K562 (cell line): Measurements from ENCODE around the gene CYB5R3. TPM values are rescaled to one million over a fixed set of nuclear protein-coding genes. Genes with fewer than 3 reads are reported as not detected.

ENCODE experiments used
- ATAC-seq: fragments of 200-7000 bp; cut with Tn5 transposase; 3 replicates; pipeline ENCODE4 v1.9.1; 2020; ENCODE audit warnings: moderate library complexity
- BruUV-seq: library from RNA; stranded (reverse); fragments of 400-500 nt; replicated peaks from 2 replicates; lab custom pipeline; 2021; lab: Mats Ljungman, UMichigan
- CTCF ChIA-PET: fragments of 300-600 bp; formaldehyde crosslinking; extraction: SDS; loops from one replicate; lab custom pipeline; 2021; ENCODE audit warnings: low intra/inter-chr PET ratio; lab: Yijun Ruan, JAX
- POLR2A ChIA-PET: fragments of 300-600, 350-650 bp; sonication (Branson Sonifier 250); formaldehyde crosslinking; extraction: SDS; loops from one replicate; lab custom pipeline; 2021; ENCODE audit warnings: antibody characterized with exemption, inconsistent platforms; lab: Yijun Ruan, JAX
- DNase-seq, 4 experiments: peaks; one replicate each; pipeline versions ENCODE4 v3.0.0 to v3.0.0-alpha.2; 2011 to 2018; ENCODE audit warnings: low spot score in 3 of 4, mixed read lengths in 3 of 4; ENCODE audit errors: extremely low read depth in 1 of 4
- FAIRE-seq: peaks from 2 replicates; lab custom pipeline; 2011; peaks lifted over from hg19 to GRCh38; lab: Jason Lieb, UNC
- H2AFZ ChIP-seq: 2 replicates; pipeline ENCODE4 v1.6.0; 2011; ENCODE audit warnings: low read depth, low read length, control low read depth, inconsistent platforms
- H3K27ac ChIP-seq: fragments of 200-600 bp; 3 replicates; pipeline ENCODE4 v1.8.0; 2011; ENCODE audit warnings: low read depth, mild to moderate bottlenecking, control low read depth, inconsistent platforms, low read length, moderate library complexity, mixed read lengths; ENCODE audit errors: extremely low read depth
- H3K27me3 ChIP-seq, 2 experiments: fragments of 300-600 bp in 1 of 2; 2 replicates in 1 of 2; 3 replicates in 1 of 2; pipeline versions ENCODE4 v1.6.0 to v1.8.0; 2011; ENCODE audit warnings: inconsistent platforms in 2 of 2, low read length in 2 of 2, mild to moderate bottlenecking in 1 of 2, mixed read lengths in 1 of 2, moderate library complexity in 1 of 2; ENCODE audit not compliant: control insufficient read depth in 2 of 2, insufficient read depth in 2 of 2
- H3K36me3 ChIP-seq: fragments of 300-600 bp; 3 replicates; pipeline ENCODE4 v1.8.0; 2011; ENCODE audit warnings: mild to moderate bottlenecking, low read length, inconsistent platforms; ENCODE audit not compliant: control insufficient read depth, insufficient read depth
- H3K4me1 ChIP-seq, 2 experiments: fragments of 200-600 bp in 1 of 2; replicated peaks in 1 of 2; 2 replicates in 1 of 2; 3 replicates in 1 of 2; pipeline versions ENCODE4 v1.5.1 to v1.8.0; 2011; ENCODE audit warnings: inconsistent platforms in 2 of 2, low read length in 2 of 2, mild to moderate bottlenecking in 1 of 2, mixed read lengths in 1 of 2, moderate library complexity in 1 of 2; ENCODE audit not compliant: control insufficient read depth in 2 of 2, insufficient read depth in 2 of 2
- H3K4me2 ChIP-seq: 2 replicates; pipeline ENCODE4 v1.6.1; 2011; ENCODE audit warnings: low read length, control low read depth, inconsistent platforms, mixed read lengths; ENCODE audit not compliant: insufficient read depth
- H3K4me3 ChIP-seq: fragments of 200-600 bp; sonication (generic), shearing (Covaris generic); 2 replicates; pipeline ENCODE4 v1.5.1; 2016; ENCODE audit warnings: control low read depth, inconsistent platforms
- H3K79me2 ChIP-seq: fragments of 200-600 bp; 3 replicates; pipeline ENCODE4 v1.8.0; 2011; ENCODE audit warnings: low read length, inconsistent platforms; ENCODE audit not compliant: control insufficient read depth, insufficient read depth
- H3K9ac ChIP-seq, 2 experiments: 2 replicates each; pipeline versions ENCODE4 v1.6.0 to v1.6.1; 2011; ENCODE audit warnings: low read depth in 2 of 2, low read length in 2 of 2, control low read depth in 1 of 2, inconsistent platforms in 1 of 2, mild to moderate bottlenecking in 1 of 2, mixed read lengths in 1 of 2; ENCODE audit not compliant: insufficient read depth in 1 of 2
- H3K9me1 ChIP-seq: one replicate; pipeline ENCODE4 v1.6.0; 2011; ENCODE audit warnings: inconsistent platforms, mild to moderate bottlenecking, low read length, moderate library complexity; ENCODE audit not compliant: control insufficient read depth, insufficient read depth
- H3K9me3 ChIP-seq: replicated peaks from 2 replicates; pipeline ENCODE4 v1.5.1; 2011; ENCODE audit warnings: low read depth, low read length, inconsistent platforms; ENCODE audit not compliant: control insufficient read depth, insufficient read depth
- H4K20me1 ChIP-seq: replicated peaks from 2 replicates; pipeline ENCODE4 v1.6.1; 2011; ENCODE audit warnings: low read length, inconsistent platforms, mixed read lengths; ENCODE audit not compliant: control insufficient read depth, insufficient read depth
- ATF1 ChIP-seq, 2 experiments: fragments of 450-650 bp in 1 of 2; IDR thresholded peaks; 2 replicates each; pipeline ENCODE4 v1.6.1; 2016; ENCODE audit warnings: missing compliant biosample characterization in 1 of 2, missing genetic modification characterization in 1 of 2
- HIVEP1 ChIP-seq: fragments of 250-450 bp; sonication (Bioruptor Pico); IDR thresholded peaks from 2 replicates; pipeline ENCODE4 v1.4.0; 2020; ENCODE audit warnings: mild to moderate bottlenecking
- MTA2 ChIP-seq: fragments of 450-650 bp; IDR thresholded peaks from 2 replicates; pipeline ENCODE4 v1.6.1; 2016; ENCODE audit warnings: low read depth
- NFIC ChIP-seq: fragments of 450-650 bp; IDR thresholded peaks from 2 replicates; pipeline ENCODE4 v1.6.1; 2017; ENCODE audit warnings: mild to moderate bottlenecking, inconsistent platforms
- OTX1 ChIP-seq: fragments of 450-650 bp; formaldehyde crosslinking; IDR thresholded peaks from 2 replicates; pipeline ENCODE4 v1.4.0; 2022; ENCODE audit warnings: mild to moderate bottlenecking
- PTTG1 ChIP-seq: fragments of 450-650 bp; IDR thresholded peaks from 2 replicates; pipeline ENCODE4 v1.6.1; 2016; ENCODE audit warnings: low read depth, mild to moderate bottlenecking, missing genetic modification characterization, missing compliant biosample characterization
- SUPT5H ChIP-seq: fragments of 450-650 bp; IDR thresholded peaks from 2 replicates; pipeline ENCODE4 v1.6.1; 2016
- ZBTB12 ChIP-seq: fragments of 250-450 bp; sonication (Bioruptor Pico); IDR thresholded peaks from 2 replicates; pipeline ENCODE4 v1.4.0; 2020
- ZC3H4 ChIP-seq: sonication (generic); formaldehyde crosslinking; IDR thresholded peaks from 2 replicates; pipeline ENCODE4 v1.9.0; 2021; ENCODE audit warnings: missing genetic modification reagents, borderline replicate concordance
- ZNF511 ChIP-seq: sonication (generic); formaldehyde crosslinking; IDR thresholded peaks from 2 replicates; pipeline ENCODE4 v1.8.0; 2022; ENCODE audit warnings: mild to moderate bottlenecking, missing genetic modification reagents
- WGBS: fragments of 100-300 bp; shearing (Covaris generic); methylation state at CpG from one replicate; pipeline ENCODE4 v1.1.6; 2016; ENCODE audit warnings: low coverage, mixed read lengths; ENCODE audit not compliant: insufficient coverage; ENCODE audit errors: missing lambda C conversion rate; 5-methylcytosine and 5-hydroxymethylcytosine counted together
- in situ Hi-C: fragments of 300-500 bp; cut with MboI; formaldehyde crosslinking; loops from 4 replicates; pipeline ENCODE4 v1.15.0; 2018; ENCODE audit warnings: inconsistent platforms, mixed read lengths
- intact Hi-C: fragments of 100-400 bp; cut with micrococcal nuclease; formaldehyde crosslinking; loops from 2 replicates; pipeline ENCODE4 v1.14.2; 2022
- polyA plus RNA-seq, 8 experiments: library from polyadenylated mRNA; depleted of rRNA in 4 of 8; stranded (reverse) in 5 of 8; unstranded in 3 of 8; fragments of >200 nt; fragmentation: Nextera tagmentation in 2 of 8; fragmentation: Illumina TruSeq in 1 of 8; extraction: Ambion mirVana in 2 of 8; extraction: Trizol in 1 of 8; gene quantifications; 2 replicates each; pipeline versions ENCODE4 v1.2.1 to v1.2.3, GENCODE V29; 2011 to 2014; ENCODE audit warnings: inconsistent platforms in 1 of 8, missing spikeins in 1 of 8
- total RNA-seq, 7 experiments: library from RNA; depleted of rRNA in 6 of 7; stranded (reverse); fragments of >200 nt in 6 of 7; fragmentation: Illumina TruSeq in 2 of 7; extraction: Trizol in 2 of 7; gene quantifications; 2 replicates each; pipeline versions ENCODE4 v1.2.1 to v1.2.3, GENCODE V29; 2011 to 2021; ENCODE audit warnings: low replicate concordance in 1 of 7

CYB5R3 gene
- total and polyA plus RNA-seq, 9 of the 15 experiments (the other 6 are each of a cell fraction or from before 2014, with no cell fraction given): 1.4 to 66.8 (median 23.4) TPM

DNA sequence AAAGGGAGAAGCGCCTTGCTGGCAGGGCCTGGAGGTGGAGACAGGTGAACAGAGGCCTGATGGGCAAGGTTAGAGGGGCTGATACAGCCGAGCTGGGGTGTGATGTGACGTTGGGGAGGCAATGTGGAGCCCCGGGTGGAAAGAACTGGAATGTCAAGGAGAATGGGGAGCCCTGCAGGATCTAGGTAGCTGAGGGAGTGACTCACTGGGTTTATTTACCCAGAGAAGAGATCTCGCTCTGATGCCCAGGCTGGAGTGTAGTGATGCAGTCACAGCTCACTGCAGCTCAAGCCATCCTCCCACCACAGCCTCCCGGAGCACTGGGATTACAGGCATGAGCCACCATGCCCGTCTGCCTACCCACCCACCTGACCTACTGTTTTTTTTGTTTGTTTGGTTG is 1.9 kb upstream of the CYB5R3 start:
- no peaks in the 10 kb centered on the region for H3K36me3 ChIP-seq
- H2AFZ ChIP-seq: no peak overlapping the region
- H3K9me3 ChIP-seq: no peaks in the 10 kb centered on the region
- H3K9ac ChIP-seq: no peak overlapping the region
- in situ Hi-C loops (no loop called here), intact Hi-C loops (no loop called here)
- no peak overlapping the region for H3K4me2 ChIP-seq
- H3K27ac ChIP-seq: no peak overlapping the region
- BruUV-seq: no TSS peak
- peaks cover 26% of the 10 kb centered on the region for H3K79me2 ChIP-seq
- WGBS: 24% methylated on average over 4 of the region's 7 CpGs
- H3K4me3 ChIP-seq: no peak overlapping the region
- FAIRE-seq (no peak), ATAC-seq (no peak), DNase-seq (no peak)
- H4K20me1 ChIP-seq: peaks cover 14% of the 10 kb centered on the region
- H3K27me3 ChIP-seq: no peaks in the 10 kb centered on the region; a peak in 1 of 5 replicates
- no peaks in the 10 kb centered on the region for H3K9me1 ChIP-seq
- TF ChIP-seq PTTG1 (no peak), MTA2 (no peak)
- CTCF ChIA-PET: no interaction called here
- peaks cover 24 to 32% of the 10 kb centered on the region in 2 experiments for H3K4me1 ChIP-seq
- POLR2A ChIA-PET: interaction anchor here (0.8 kb wide), 1 partner anchor 14 kb away, joined by 3 read pairs; no protein-coding TSS in a partner anchor

- TSS peak; percentile 81 for BruUV-seq
- intact Hi-C loops: no loop called here
- H3K4me2 ChIP-seq: peak overlapping the region; percentile 100
- ChIA-PET POLR2A (interaction anchor here (0.9 to 2.2 kb wide), 3 partner anchors 11 to 34 kb away, joined by 3 to 13 read pairs (median 6); partner anchors contain the start of gene POLDIP3), CTCF (no interaction called here)
- peak in 2 of 4 experiments; percentile 56 to 88 for DNase-seq
- H3K9me3 ChIP-seq: no peaks in the 10 kb centered on the region
- peak; percentile 65 for ATAC-seq
- WGBS: 5% methylated on average over 13 of the region's 49 CpGs
- peak; percentile 40 for FAIRE-seq
- H2AFZ ChIP-seq: peak overlapping the region; percentile 51; the same call in 1 of the 2 replicates
- H3K9me1 ChIP-seq: no peaks in the 10 kb centered on the region
- peak overlapping the region; percentile 83 for H3K27ac ChIP-seq
- peak overlapping the region; percentile 84 to 96 for H3K9ac ChIP-seq
- peaks cover 3% of the 10 kb centered on the region; the same call in 1 of the 3 replicates for H3K36me3 ChIP-seq
- peaks cover 46 to 58% of the 10 kb centered on the region in 2 experiments for H3K4me1 ChIP-seq
- in situ Hi-C loops: no loop called here
- H3K4me3 ChIP-seq: peak overlapping the region; percentile 93
- H4K20me1 ChIP-seq: peaks cover 16% of the 10 kb centered on the region
- no peaks in the 10 kb centered on the region; a peak in 1 of 5 replicates for H3K27me3 ChIP-seq
- H3K79me2 ChIP-seq: peaks cover 51% of the 10 kb centered on the region
- peak; percentile 80 for TF ChIP-seq NFIC
- 0 out of 2 replicates have a peak, but pooled peaks have one; percentile 29 for TF ChIP-seq SUPT5H
- 0 out of 2 replicates have a peak, but pooled peaks have one; percentile 35 for TF ChIP-seq ZNF511
- TF ChIP-seq HIVEP1: no peak
- peak; percentile 17; the same call in 1 of the 2 replicates for TF ChIP-seq ZC3H4
- TF ChIP-seq OTX1: peak; percentile 43; the same call in 1 of the 2 replicates
- no peak for TF ChIP-seq ATF1 (CRISPR knock-in tag; IDR thresholded peaks at IDR 0.05)
- TF ChIP-seq ATF1 (tag; IDR thresholded peaks at IDR 0.05): peak; percentile 54
- no peak for TF ChIP-seq ZBTB12
Observed at GRCh38 chr22:42648368-42649245, 585 bp downstream of the CYB5R3 start.
